ENCODE data around the gene RTN4.
"Not testable (repeated sequence)": the region's sequence is repeated elsewhere in the genome, so short reads cannot be mapped to it uniquely, and the experiment has no call there.

RTN4 gene, protein sequence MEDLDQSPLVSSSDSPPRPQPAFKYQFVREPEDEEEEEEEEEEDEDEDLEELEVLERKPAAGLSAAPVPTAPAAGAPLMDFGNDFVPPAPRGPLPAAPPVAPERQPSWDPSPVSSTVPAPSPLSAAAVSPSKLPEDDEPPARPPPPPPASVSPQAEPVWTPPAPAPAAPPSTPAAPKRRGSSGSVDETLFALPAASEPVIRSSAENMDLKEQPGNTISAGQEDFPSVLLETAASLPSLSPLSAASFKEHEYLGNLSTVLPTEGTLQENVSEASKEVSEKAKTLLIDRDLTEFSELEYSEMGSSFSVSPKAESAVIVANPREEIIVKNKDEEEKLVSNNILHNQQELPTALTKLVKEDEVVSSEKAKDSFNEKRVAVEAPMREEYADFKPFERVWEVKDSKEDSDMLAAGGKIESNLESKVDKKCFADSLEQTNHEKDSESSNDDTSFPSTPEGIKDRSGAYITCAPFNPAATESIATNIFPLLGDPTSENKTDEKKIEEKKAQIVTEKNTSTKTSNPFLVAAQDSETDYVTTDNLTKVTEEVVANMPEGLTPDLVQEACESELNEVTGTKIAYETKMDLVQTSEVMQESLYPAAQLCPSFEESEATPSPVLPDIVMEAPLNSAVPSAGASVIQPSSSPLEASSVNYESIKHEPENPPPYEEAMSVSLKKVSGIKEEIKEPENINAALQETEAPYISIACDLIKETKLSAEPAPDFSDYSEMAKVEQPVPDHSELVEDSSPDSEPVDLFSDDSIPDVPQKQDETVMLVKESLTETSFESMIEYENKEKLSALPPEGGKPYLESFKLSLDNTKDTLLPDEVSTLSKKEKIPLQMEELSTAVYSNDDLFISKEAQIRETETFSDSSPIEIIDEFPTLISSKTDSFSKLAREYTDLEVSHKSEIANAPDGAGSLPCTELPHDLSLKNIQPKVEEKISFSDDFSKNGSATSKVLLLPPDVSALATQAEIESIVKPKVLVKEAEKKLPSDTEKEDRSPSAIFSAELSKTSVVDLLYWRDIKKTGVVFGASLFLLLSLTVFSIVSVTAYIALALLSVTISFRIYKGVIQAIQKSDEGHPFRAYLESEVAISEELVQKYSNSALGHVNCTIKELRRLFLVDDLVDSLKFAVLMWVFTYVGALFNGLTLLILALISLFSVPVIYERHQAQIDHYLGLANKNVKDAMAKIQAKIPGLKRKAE

GRCh38 chr2:55050100-55050994 lies at the start of gene RTN4:
TSS of gene RTN4 (minus strand) at chr2:55050451. CDS start at chr2:55050300, 151 bp downstream.
- DNase-seq (ENCODE audit: low spot score): peak; percentile 98

- no peak for DNase-seq (ENCODE audit: low spot score)
These were observed 49.2 kb upstream of the RTN4 start for GRCh38 chr2:55099493-55099877.

DNA sequence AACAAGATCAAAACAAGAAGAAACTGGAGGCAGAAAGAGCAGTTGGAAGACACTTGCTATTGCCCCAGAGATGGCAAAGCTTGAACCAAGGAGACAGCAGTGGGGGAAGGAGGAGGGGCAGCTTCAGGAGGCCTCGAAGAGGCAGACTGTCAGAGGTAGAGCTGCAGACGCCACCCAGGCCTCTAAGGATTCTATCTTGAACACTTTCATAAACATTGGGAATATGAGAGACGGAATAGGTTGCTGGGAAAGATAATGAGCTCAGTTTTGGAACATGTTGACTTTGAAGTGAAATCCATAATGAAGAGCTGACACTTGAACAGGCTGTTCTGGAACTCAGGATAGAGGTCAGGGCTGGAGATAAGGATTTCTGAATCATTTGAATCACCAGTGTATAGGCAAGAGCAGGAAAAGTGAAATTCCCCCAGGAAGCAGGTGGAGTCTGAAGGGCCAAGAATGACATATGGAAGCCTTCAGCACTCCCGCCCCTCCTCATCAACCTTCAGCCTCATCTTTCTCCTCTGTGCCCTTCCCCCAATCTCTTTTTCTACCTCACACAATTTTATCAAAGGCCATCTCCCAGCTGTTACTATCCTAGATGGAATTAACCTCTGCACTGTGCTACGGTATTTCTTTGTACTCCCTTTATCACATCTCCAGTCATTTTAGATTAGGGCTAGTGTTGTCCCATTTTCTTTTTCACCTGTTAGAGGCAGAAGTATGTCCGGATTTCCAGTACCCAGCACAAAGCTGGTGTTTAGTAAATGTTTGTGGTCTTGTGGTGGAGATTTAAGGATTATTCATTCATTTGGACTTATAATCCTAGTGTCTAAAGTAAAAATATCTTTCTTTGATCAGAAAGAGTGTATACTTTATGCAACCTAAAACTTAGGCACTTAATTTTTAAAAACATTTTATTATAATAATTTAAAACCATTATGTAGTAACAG lies 47.5 kb upstream of the RTN4 start:
- no peak for DNase-seq (ENCODE audit: low spot score)

DNA sequence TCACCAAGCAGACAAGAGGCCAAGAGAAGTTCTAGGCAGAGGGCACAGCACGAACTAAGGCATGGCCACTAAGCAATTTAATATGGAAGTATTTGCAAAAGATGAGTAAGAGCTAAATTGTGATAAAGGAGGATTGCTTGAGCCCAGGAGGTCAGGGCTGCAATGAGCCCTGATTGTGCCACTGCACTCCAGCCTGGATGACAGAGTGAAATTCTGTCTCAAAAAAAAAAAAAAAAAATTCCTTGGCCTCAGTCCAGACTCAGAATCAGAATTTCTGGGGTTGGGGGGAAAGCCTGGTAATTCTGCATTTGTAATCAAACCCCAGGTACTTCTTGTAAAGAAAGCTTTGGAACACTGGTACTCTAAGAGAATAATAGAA lies 46.8 kb upstream of the RTN4 start:
- no peak for DNase-seq (ENCODE audit: low spot score)

DNA sequence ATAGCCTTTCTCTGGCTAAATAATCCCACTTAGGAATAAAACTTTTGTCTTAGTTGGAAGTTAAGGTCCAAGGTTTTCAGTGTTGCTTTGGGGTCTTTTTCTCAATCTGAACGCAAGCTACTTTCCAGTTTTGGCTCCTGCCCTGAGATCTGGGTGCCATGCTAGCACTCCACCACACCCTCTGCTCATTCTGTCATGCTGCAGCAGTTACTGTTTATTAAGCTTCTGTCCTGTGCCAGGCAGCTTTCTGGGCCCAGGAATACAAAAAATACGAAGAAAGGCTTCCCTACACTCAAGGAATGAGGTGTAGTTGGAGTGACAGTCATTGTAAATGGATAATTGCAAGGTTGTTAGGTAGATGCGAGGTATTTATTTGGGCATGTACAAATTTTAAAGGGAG lies 46.3 kb upstream of the RTN4 start:
- no peak for DNase-seq (ENCODE audit: low spot score)

DNA sequence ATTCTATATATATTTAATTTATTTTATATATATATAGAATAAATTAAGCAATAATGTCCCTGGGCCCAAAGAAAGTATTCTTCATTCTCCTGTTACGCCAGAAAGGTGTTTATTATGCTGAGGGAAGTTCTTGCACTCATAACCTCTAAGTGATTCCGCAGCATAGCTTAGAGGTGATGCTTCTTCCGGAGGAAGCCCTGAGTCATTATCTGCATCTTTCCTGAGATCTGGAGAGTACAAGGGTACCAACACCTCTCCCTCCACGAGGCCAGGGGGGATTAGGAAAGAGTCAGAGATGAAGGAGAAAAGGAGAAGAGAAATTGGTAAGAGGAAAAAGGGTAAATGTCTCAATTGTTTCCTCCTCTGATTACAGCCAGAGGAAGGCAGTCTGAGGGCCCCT lies 43.1 kb upstream of the RTN4 start:
- no peak for DNase-seq (ENCODE audit: low spot score)

- DNase-seq (ENCODE audit: low spot score): no peak
These were observed 42.2 kb upstream of the RTN4 start for GRCh38 chr2:55092439-55092838.

DNA sequence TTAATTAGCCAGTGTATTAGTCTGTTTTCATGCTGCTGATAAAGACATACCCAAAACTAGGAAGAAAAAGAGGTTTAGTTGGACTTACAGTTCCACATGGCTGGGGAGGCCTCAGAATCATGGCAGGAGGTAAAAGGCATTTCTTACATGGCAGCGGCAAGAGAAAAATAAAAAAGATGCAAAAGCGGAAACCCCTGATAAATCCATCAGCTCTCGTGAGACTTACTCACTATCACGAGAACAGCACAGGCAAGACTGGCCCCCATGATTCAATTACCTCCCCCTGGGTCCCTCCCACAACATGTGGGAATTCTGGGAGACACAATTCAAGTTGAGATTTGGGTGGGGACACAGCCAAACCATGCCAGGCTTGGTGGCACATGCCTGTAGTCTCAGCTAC lies 41.4 kb upstream of the RTN4 start:
- not testable (repeated sequence) for DNase-seq (ENCODE audit: low spot score)

DNA sequence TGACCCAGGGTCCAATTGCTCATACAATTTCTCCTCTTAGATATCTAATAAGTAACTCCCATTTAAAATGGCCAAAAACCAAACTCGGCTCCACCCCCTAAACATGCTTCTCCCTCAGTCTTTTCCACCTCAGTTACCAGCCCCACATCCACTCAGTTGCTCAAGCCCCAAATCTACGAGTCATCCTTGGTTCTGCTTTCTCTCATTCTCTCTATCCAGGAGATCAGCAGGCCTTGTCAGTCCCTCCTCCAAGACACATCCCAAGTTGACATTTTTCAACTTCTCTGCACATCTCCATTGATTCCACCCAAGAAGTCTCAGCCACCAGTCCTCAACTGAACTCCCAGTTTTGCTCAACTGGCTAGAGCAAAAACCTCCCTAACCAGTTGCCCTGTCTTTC lies 40.5 kb upstream of the RTN4 start:
- DNase-seq (ENCODE audit: low spot score): no peak

- DNase-seq (ENCODE audit: low spot score): no peak
These were observed 39.5 kb upstream of the RTN4 start for GRCh38 chr2:55089726-55090125.

- DNase-seq (ENCODE audit: low spot score): no peak
These were observed 38.1 kb upstream of the RTN4 start for GRCh38 chr2:55088400-55088799.

- DNase-seq (ENCODE audit: low spot score): no peak
These were observed 37.7 kb upstream of the RTN4 start for GRCh38 chr2:55087936-55088335.

- no peak for DNase-seq (ENCODE audit: low spot score)
These were observed 37.2 kb upstream of the RTN4 start for GRCh38 chr2:55087501-55087900.

DNA sequence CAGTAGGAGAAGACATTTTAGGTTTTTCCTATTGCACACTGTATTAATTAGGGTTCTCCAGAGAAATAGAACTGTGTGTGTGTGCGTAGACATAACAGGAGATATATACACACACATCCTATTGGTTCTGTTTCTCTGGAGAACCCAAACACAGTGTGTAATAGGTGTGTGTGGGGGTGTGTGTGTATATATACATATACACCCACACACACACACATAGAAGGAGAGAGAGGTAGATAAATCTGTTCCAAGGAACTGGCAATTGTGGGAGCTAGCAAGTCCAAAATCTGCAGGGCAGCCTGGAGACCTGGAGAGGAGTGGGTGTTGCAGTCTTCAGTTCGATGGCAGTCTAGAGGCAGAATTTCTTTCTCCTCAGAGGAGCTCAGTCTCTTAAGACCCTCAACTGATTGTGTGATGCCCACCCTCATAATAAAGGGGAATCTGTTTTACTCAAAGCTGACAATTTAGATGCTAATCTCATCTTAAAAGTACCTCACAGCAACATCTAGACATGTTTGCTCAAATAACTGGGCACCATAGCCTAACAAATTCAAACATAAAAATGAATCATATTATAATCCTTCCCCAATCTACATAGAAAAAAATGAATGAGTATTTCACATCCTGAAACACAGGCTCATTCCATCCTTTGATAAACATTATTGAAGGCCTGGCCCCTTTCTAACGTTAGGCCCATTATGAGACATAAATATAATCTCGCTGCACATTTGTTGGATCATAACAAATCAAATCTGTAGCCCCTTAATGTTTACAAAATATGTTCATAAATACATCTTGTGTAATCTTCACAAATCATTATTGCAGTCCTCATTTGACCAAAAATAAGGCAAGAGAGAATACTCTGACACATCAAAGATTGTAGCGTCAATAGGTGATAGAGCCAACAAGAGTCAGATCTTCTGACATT lies 35.1 kb upstream of the RTN4 start:
- no peak for DNase-seq (ENCODE audit: low spot score)

- DNase-seq (ENCODE audit: low spot score): no peak
These were observed 34.4 kb upstream of the RTN4 start for GRCh38 chr2:55084641-55085040.

GRCh38 chr2:55080204-55080738 lies 30.0 kb upstream of the RTN4 start:
- DNase-seq (ENCODE audit: low spot score): no peak

DNA sequence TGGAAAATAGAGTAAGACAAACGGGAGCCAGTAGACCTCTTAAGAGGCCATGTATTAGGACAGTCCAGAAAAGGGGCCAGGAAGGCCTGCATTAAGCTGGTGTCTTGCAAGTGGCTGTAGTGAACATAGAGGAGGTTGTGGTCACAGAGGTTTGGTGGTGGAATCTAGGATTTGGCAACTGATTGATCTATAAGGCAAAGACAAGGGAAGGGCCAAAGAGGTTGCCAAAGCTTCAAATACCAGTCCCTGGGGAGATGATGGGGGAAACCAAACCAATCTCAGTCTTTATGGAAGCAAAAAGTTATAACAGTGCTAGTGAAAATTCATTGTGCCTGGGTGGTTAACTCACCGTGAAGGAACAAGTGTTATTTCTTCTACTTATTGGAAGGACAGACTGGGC lies 28.7 kb upstream of the RTN4 start:
- DNase-seq (ENCODE audit: low spot score): no peak

GRCh38 chr2:55076721-55077120 lies 26.5 kb upstream of the RTN4 start:
- DNase-seq (ENCODE audit: low spot score): no peak

GRCh38 chr2:55076019-55076418 lies 25.8 kb upstream of the RTN4 start:
- not testable (repeated sequence) for DNase-seq (ENCODE audit: low spot score)

Data from hepatic stellate cell (primary cell).